Gastroesophageal sphincter (tissue), 4 donors: Measurements from ENCODE around the gene LMX1B. TPM values are rescaled to one million over a fixed set of nuclear protein-coding genes. Genes with fewer than 3 reads are reported as not detected.

Experiments used
- ATAC-seq: fragments of 150-250 bp; one replicate; pipeline ENCODE4 v1.9.1; 2016; ENCODE audit warnings: mild to moderate bottlenecking, moderate library complexity
- H3K27ac ChIP-seq, 4 donors: fragments of 200-600 bp; sonication (generic) in 3 of 4; 1 replicate in 3 of 4; 2 replicates in 1 of 4; pipeline ENCODE4 v1.5.1; 2016 to 2019
- H3K27me3 ChIP-seq: fragments of 200-600 bp; sonication (generic); one replicate; pipeline ENCODE4 v1.5.1; 2019
- H3K36me3 ChIP-seq, 2 donors: fragments of 200-600 bp; sonication (generic); one replicate each; pipeline ENCODE4 v1.5.1; 2019; ENCODE audit warnings: control low read depth in 1 of 2
- H3K4me1 ChIP-seq, 3 donors: fragments of 200-600 bp; sonication (generic); 1 replicate in 2 of 3; 2 replicates in 1 of 3; pipeline ENCODE4 v1.5.1; 2016 to 2019; ENCODE audit warnings: control low read depth in 2 of 3
- H3K4me3 ChIP-seq, 2 donors: fragments of 200-600 bp; sonication (generic); one replicate each; pipeline ENCODE4 v1.5.1; 2019; ENCODE audit warnings: mild to moderate bottlenecking in 1 of 2, moderate library complexity in 1 of 2
- H3K9me3 ChIP-seq, 3 donors: fragments of 200-600 bp; sonication (generic); one replicate each; pipeline ENCODE4 v1.5.1; 2017 to 2019; ENCODE audit warnings: control low read depth in 2 of 3
- CTCF ChIP-seq, 4 experiments: fragments of 200-600 bp in 2 of 4; fragments of 450-650 bp in 2 of 4; sonication (generic) in 1 of 4; IDR thresholded peaks; one replicate each; pipeline ENCODE4 v1.5.1; 2017 to 2019; ENCODE audit warnings: antibody characterized with exemption in 4 of 4, mild to moderate bottlenecking in 2 of 4, moderate library complexity in 2 of 4
- EP300 ChIP-seq: sonication (generic); formaldehyde crosslinking; IDR thresholded peaks from one replicate; pipeline ENCODE4 v1.6.1; 2017; ENCODE audit warnings: antibody characterized with exemption, mild to moderate bottlenecking
- POLR2A ChIP-seq, 2 donors: fragments of 450-650 bp; IDR thresholded peaks; one replicate each; pipeline ENCODE4 v1.6.1; 2017; ENCODE audit warnings: antibody characterized with exemption in 2 of 2, mild to moderate bottlenecking in 2 of 2, moderate library complexity in 1 of 2
- POLR2AphosphoS5 ChIP-seq: sonication (generic); formaldehyde crosslinking; IDR thresholded peaks from one replicate; pipeline ENCODE4 v1.6.1; 2017; ENCODE audit warnings: antibody characterized with exemption
- WGBS, 2 donors: methylation state at CpG; one replicate each; pipeline ENCODE4 v1.1.5; 2018; ENCODE audit warnings: low coverage in 1 of 2; 5-methylcytosine and 5-hydroxymethylcytosine counted together
- total RNA-seq, 4 donors: library from RNA; depleted of rRNA; stranded (reverse); fragments of >200 nt; gene quantifications; one replicate each; pipeline ENCODE4 v1.1.0, GENCODE V29; 2016

The LMX1B gene
- total RNA-seq, 4 donors from 2014 or later = 0.13 to 0.58 (median 0.27) TPM

- no peak for TF ChIP-seq POLR2AphosphoS5
- TF ChIP-seq EP300 = no peak
- TF ChIP-seq POLR2A (IDR thresholded peaks at IDR 0.05) = no peak
- TF ChIP-seq CTCF (IDR thresholded peaks at IDR 0.05) = no peak
- WGBS, 2 donors = 77% methylated on average over 3 of the region's 10 CpGs; no CpG with 5 or more reads in 1 of the 2 donors
- Histone ChIP-seq H3K27me3 (peaks cover 100% of the 10 kb centered on the region), H3K9me3 (no peaks in the 10 kb centered on the region), H3K4me3 (no peak overlapping the region), H3K36me3 (no peaks in the 10 kb centered on the region), H3K4me1 (peaks cover 0 to 37% (median 5%) of the 10 kb centered on the region in 3 donors), H3K27ac (no peak overlapping the region)
- no peak for ATAC-seq
Observed at GRCh38 chr9:126619361-126620135, 5.8 kb downstream of the LMX1B start.

- Histone ChIP-seq H3K4me3 (no peak overlapping the region), H3K27ac (no peak overlapping the region), H3K9me3 (no peaks in the 10 kb centered on the region), H3K27me3 (peaks cover 100% of the 10 kb centered on the region), H3K4me1 (peaks cover 0 to 37% (median 14%) of the 10 kb centered on the region in 3 donors), H3K36me3 (no peaks in the 10 kb centered on the region)
- ATAC-seq = no peak
- WGBS, 2 donors = 60% methylated on average over 6 of the region's 7 CpGs; no CpG with 5 or more reads in 1 of the 2 donors
- TF ChIP-seq POLR2A (IDR thresholded peaks at IDR 0.05) = no peak
- no peak for TF ChIP-seq CTCF (IDR thresholded peaks at IDR 0.05)
- no peak for TF ChIP-seq EP300
- TF ChIP-seq POLR2AphosphoS5 = no peak
Observed at GRCh38 chr9:126620478-126620877, 6.8 kb downstream of the LMX1B start.

GRCh38 chr9:126621061-126621918 lies 7.6 kb downstream of the LMX1B start:
- H3K27ac ChIP-seq = no peak overlapping the region
- 43 to 56% methylated on average over 9 to 12 of the region's 15 CpGs for WGBS, 2 donors
- no peak overlapping the region for H3K4me3 ChIP-seq
- H3K4me1 ChIP-seq = peaks cover 0 to 43% (median 21%) of the 10 kb centered on the region in 3 donors
- peaks cover 100% of the 10 kb centered on the region for H3K27me3 ChIP-seq
- H3K9me3 ChIP-seq = no peaks in the 10 kb centered on the region
- ATAC-seq = no peak
- no peaks in the 10 kb centered on the region for H3K36me3 ChIP-seq
- TF ChIP-seq EP300 (no peak), POLR2A (IDR thresholded peaks at IDR 0.05) (no peak), POLR2AphosphoS5 (no peak), CTCF (IDR thresholded peaks at IDR 0.05) (no peak)

- no peak overlapping the region for H3K4me3 ChIP-seq
Observed at GRCh38 chr9:126621919-126622735, 8.4 kb downstream of the LMX1B start.

More at GRCh38 chr9:126621919-126622735, 8.4 kb downstream of the LMX1B start:
- TF ChIP-seq POLR2A (IDR thresholded peaks at IDR 0.05) (no peak), EP300 (no peak), CTCF (IDR thresholded peaks at IDR 0.05) (no peak), POLR2AphosphoS5 (no peak)
- WGBS, 2 donors = 32 to 40% methylated on average over 3 to 5 of the region's 18 CpGs
- no peak for ATAC-seq
- H3K36me3 ChIP-seq = no peaks in the 10 kb centered on the region
- peaks cover 0 to 49% (median 26%) of the 10 kb centered on the region in 3 donors for H3K4me1 ChIP-seq
- H3K27me3 ChIP-seq = peaks cover 100% of the 10 kb centered on the region
- H3K9me3 ChIP-seq = no peaks in the 10 kb centered on the region
- no peak overlapping the region for H3K27ac ChIP-seq
